Dendritic cell treated with granulocyte-macrophage colony-stimulating factor and Interleukin-4, amounts not matched to agents 40 ng/mL and 50 ng/mL, for 4 days (primary cell): ENCODE results near the gene TRIM17.

Experiments
- H3K27ac Mint-ChIP-seq: one replicate; pipeline ENCODE4 v1.8.0; 2022; ENCODE audit warnings: mild to moderate bottlenecking, mixed read lengths
- H3K27me3 Mint-ChIP-seq: one replicate; pipeline ENCODE4 v1.8.0; 2022; ENCODE audit warnings: mild to moderate bottlenecking, mixed read lengths
- H3K36me3 Mint-ChIP-seq: one replicate; pipeline ENCODE4 v1.8.0; 2022; ENCODE audit warnings: low read depth, mixed read lengths
- H3K4me1 Mint-ChIP-seq: one replicate; pipeline ENCODE4 v1.8.0; 2022; ENCODE audit warnings: low read depth, mixed read lengths
- H3K4me3 Mint-ChIP-seq: one replicate; pipeline ENCODE4 v1.8.0; 2022; ENCODE audit warnings: mild to moderate bottlenecking, moderate library complexity, mixed read lengths
- H3K9me3 Mint-ChIP-seq: one replicate; pipeline ENCODE4 v1.8.0; 2022; ENCODE audit warnings: mixed read lengths
- intact Hi-C: fragments of 100-400 bp; cut with micrococcal nuclease; formaldehyde crosslinking; loops from one replicate; pipeline ENCODE4 v1.15.0; 2022

Gene TRIM17

GRCh38 chr1:228363686-228364067 is 53.0 kb downstream of the TRIM17 start:
- Mint-ChIP-seq H3K27ac (no peak overlapping the region), H3K4me1 (no peaks in the 10 kb centered on the region)
- intact Hi-C loops, result no loop called here

GRCh38 chr1:228362884-228363450 is 53.7 kb downstream of the TRIM17 start:
- intact Hi-C loops, result no loop called here
- Mint-ChIP-seq H3K9me3 (no peaks in the 10 kb centered on the region), H3K4me1 (no peaks in the 10 kb centered on the region), H3K27ac (no peak overlapping the region), H3K27me3 (no peaks in the 10 kb centered on the region), H3K4me3 (no peak overlapping the region), H3K36me3 (no peaks in the 10 kb centered on the region)

More at GRCh38 chr1:228363686-228364067, 53.0 kb downstream of the TRIM17 start:
- no peaks in the 10 kb centered on the region for H3K9me3 Mint-ChIP-seq
- no peaks in the 10 kb centered on the region for H3K36me3 Mint-ChIP-seq
- H3K27me3 Mint-ChIP-seq, result no peaks in the 10 kb centered on the region
- H3K4me3 Mint-ChIP-seq, result no peak overlapping the region

- Mint-ChIP-seq H3K27ac (no peak overlapping the region), H3K4me3 (no peak overlapping the region), H3K4me1 (no peaks in the 10 kb centered on the region), H3K9me3 (no peaks in the 10 kb centered on the region), H3K36me3 (no peaks in the 10 kb centered on the region), H3K27me3 (no peaks in the 10 kb centered on the region)
- intact Hi-C loops, result no loop called here
Measured at GRCh38 chr1:228362141-228362883, 54.3 kb downstream of the TRIM17 start.

- intact Hi-C loops, result no loop called here
- H3K4me3 Mint-ChIP-seq, result no peak overlapping the region
- no peak overlapping the region for H3K27ac Mint-ChIP-seq
- no peaks in the 10 kb centered on the region for H3K36me3 Mint-ChIP-seq
- no peaks in the 10 kb centered on the region for H3K27me3 Mint-ChIP-seq
- H3K9me3 Mint-ChIP-seq, result no peaks in the 10 kb centered on the region
- H3K4me1 Mint-ChIP-seq, result no peaks in the 10 kb centered on the region
Measured at GRCh38 chr1:228361314-228362140, 55.1 kb downstream of the TRIM17 start.

- intact Hi-C loops, result no loop called here
- no peak overlapping the region for H3K4me3 Mint-ChIP-seq
- H3K9me3 Mint-ChIP-seq, result no peaks in the 10 kb centered on the region
- H3K36me3 Mint-ChIP-seq, result no peaks in the 10 kb centered on the region
- no peak overlapping the region for H3K27ac Mint-ChIP-seq
- no peaks in the 10 kb centered on the region for H3K27me3 Mint-ChIP-seq
- H3K4me1 Mint-ChIP-seq, result no peaks in the 10 kb centered on the region
Measured at GRCh38 chr1:228360533-228361313, 55.9 kb downstream of the TRIM17 start.

GRCh38 chr1:228359613-228360532 is 56.8 kb downstream of the TRIM17 start:
- no peaks in the 10 kb centered on the region for H3K27me3 Mint-ChIP-seq
- no peaks in the 10 kb centered on the region for H3K36me3 Mint-ChIP-seq
- H3K27ac Mint-ChIP-seq, result no peak overlapping the region

GRCh38 chr1:228358764-228359612 is 57.7 kb downstream of the TRIM17 start:
- Mint-ChIP-seq H3K9me3 (no peaks in the 10 kb centered on the region), H3K27me3 (no peaks in the 10 kb centered on the region), H3K36me3 (no peaks in the 10 kb centered on the region), H3K4me1 (no peaks in the 10 kb centered on the region), H3K27ac (no peak overlapping the region), H3K4me3 (no peak overlapping the region)
- intact Hi-C loops, result no loop called here

More at GRCh38 chr1:228359613-228360532, 56.8 kb downstream of the TRIM17 start:
- intact Hi-C loops, result no loop called here
- H3K9me3 Mint-ChIP-seq, result no peaks in the 10 kb centered on the region
- no peak overlapping the region for H3K4me3 Mint-ChIP-seq
- no peaks in the 10 kb centered on the region for H3K4me1 Mint-ChIP-seq

- Mint-ChIP-seq H3K27ac (no peak overlapping the region), H3K9me3 (no peaks in the 10 kb centered on the region), H3K36me3 (no peaks in the 10 kb centered on the region), H3K27me3 (no peaks in the 10 kb centered on the region), H3K4me1 (no peaks in the 10 kb centered on the region), H3K4me3 (no peak overlapping the region)
- intact Hi-C loops, result no loop called here
Measured at GRCh38 chr1:228358039-228358763, 58.5 kb downstream of the TRIM17 start.
